ENCODE data around the gene HECW1.

The HECW1 gene

GRCh38 chr7:43602256-43602655 lies 489.8 kb downstream of the HECW1 start:
- no peak for DNase-seq (ENCODE audit: low read depth, low spot score)

GRCh38 chr7:43604251-43604650 lies 491.8 kb downstream of the HECW1 start:
- DNase-seq (ENCODE audit: low read depth, low spot score), result no peak

- no peak for DNase-seq (ENCODE audit: low read depth, low spot score)
Measured at GRCh38 chr7:43609097-43609496, 496.6 kb downstream of the HECW1 start.

GRCh38 chr7:43612128-43612527 lies 499.7 kb downstream of the HECW1 start:
- DNase-seq (ENCODE audit: low read depth, low spot score), result no peak

- DNase-seq (ENCODE audit: low read depth, low spot score), result peak; percentile 66
Measured at GRCh38 chr7:43612599-43613589, 500.4 kb downstream of the HECW1 start.
